Nephron (organoid): ENCODE data around the gene SKA2.

Experiments
- H3K27ac Mint-ChIP-seq, 3 experiments: 2 replicates each; pipeline ENCODE4 v1.8.0; 2020; ENCODE audit warnings: mixed read lengths in 3 of 3, mild to moderate bottlenecking in 2 of 3, moderate library complexity in 1 of 3
- H3K27me3 Mint-ChIP-seq: 2 replicates; pipeline ENCODE4 v1.8.0; 2021; ENCODE audit warnings: low read depth, mild to moderate bottlenecking, moderate library complexity, mixed read lengths
- H3K36me3 Mint-ChIP-seq: 2 replicates; pipeline ENCODE4 v1.8.0; 2020; ENCODE audit warnings: low read depth, mixed read lengths
- H3K4me1 Mint-ChIP-seq: 2 replicates; pipeline ENCODE4 v1.8.0; 2020; ENCODE audit warnings: mixed read lengths
- H3K4me3 Mint-ChIP-seq, 3 experiments: 2 replicates each; pipeline ENCODE4 v1.8.0; 2020; ENCODE audit warnings: mild to moderate bottlenecking in 3 of 3, mixed read lengths in 3 of 3, moderate library complexity in 2 of 3
- H3K9me3 Mint-ChIP-seq: 2 replicates; pipeline ENCODE4 v1.8.0; 2020; ENCODE audit warnings: mixed read lengths
- TF ChIP-seq, protein P1 (sequence below), 3 experiments: fragments of 200-600 bp; sonication (generic); IDR thresholded peaks; one replicate each; pipeline ENCODE4 v1.5.0; 2021; ENCODE audit warnings: antibody characterized with exemption in 3 of 3; ENCODE audit not compliant: unreplicated experiment in 3 of 3

Gene SKA2

DNA sequence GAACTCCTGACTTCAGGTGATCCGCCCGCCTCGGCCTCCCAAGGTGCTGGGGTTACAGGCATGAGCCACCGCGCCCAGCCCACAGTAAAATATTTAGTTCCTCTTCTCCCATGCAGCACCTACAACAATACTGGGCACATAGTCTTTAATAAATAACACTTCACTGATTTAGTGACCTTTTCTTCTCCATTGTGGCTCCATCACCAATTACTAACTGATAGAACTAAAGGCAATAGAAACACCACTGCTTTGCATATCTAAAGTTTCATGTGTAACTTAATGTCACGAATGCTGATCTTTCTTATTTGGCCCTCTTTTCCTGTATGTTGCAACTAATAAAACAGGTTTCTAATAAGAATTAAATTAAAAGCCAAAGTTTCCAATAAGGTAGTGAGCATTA is 87.2 kb downstream of the SKA2 start:
- H3K27me3 Mint-ChIP-seq: no peaks in the 10 kb centered on the region
- no peaks in the 10 kb centered on the region for H3K9me3 Mint-ChIP-seq
- H3K36me3 Mint-ChIP-seq: peaks cover 49% of the 10 kb centered on the region
- H3K4me3 Mint-ChIP-seq: no peak overlapping the region
- H3K4me1 Mint-ChIP-seq: no peaks in the 10 kb centered on the region
- H3K27ac Mint-ChIP-seq: no peak overlapping the region
- TF ChIP-seq, protein P1, sequence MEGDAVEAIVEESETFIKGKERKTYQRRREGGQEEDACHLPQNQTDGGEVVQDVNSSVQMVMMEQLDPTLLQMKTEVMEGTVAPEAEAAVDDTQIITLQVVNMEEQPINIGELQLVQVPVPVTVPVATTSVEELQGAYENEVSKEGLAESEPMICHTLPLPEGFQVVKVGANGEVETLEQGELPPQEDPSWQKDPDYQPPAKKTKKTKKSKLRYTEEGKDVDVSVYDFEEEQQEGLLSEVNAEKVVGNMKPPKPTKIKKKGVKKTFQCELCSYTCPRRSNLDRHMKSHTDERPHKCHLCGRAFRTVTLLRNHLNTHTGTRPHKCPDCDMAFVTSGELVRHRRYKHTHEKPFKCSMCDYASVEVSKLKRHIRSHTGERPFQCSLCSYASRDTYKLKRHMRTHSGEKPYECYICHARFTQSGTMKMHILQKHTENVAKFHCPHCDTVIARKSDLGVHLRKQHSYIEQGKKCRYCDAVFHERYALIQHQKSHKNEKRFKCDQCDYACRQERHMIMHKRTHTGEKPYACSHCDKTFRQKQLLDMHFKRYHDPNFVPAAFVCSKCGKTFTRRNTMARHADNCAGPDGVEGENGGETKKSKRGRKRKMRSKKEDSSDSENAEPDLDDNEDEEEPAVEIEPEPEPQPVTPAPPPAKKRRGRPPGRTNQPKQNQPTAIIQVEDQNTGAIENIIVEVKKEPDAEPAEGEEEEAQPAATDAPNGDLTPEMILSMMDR (IDR thresholded peaks at IDR 0.05; ENCODE audit: unreplicated experiment in 3 of 3): no peak

DNA sequence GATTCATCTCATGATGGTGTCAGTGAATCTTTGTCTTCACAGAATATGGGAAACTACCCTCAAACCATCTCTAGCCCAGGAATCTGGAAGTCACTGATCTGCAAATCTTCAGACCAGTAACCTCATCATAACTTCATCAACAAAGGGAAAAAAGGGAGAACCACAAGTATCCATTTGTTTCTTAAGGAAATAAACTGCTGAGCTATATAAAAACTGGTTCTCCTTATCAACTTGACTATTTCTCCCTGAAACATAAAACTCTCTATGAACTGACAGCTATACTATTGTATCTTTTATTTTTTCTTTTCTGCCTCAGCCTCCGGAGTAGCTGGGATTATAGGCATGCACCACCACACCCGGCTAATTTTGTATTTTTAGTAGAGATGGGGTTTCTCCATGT is 87.6 kb downstream of the SKA2 start:
- Mint-ChIP-seq H3K4me1 (no peaks in the 10 kb centered on the region), H3K36me3 (peaks cover 53% of the 10 kb centered on the region), H3K9me3 (no peaks in the 10 kb centered on the region), H3K27me3 (no peaks in the 10 kb centered on the region), H3K4me3 (no peak overlapping the region), H3K27ac (no peak overlapping the region)
- TF ChIP-seq, protein P1 (IDR thresholded peaks at IDR 0.05; ENCODE audit: unreplicated experiment in 3 of 3): no peak

DNA sequence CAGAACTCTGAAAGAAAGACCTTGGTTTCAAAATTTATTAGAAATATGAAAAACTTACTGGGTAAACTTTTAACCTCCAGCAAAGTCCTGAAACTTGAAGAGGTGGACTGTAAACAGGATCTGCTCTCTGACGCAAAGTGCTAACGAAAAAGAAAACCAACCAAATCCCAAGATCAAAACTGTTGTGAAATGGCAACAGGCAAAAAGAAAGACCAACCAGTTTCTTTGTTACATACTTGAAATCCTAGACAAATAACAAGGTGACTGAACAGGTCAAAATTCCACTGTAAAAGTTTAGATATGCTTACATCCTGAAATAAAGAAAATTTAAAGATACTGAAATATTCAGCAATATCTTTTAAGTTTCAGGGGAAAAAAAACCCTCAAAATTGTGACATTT is 92.5 kb downstream of the SKA2 start:
- H3K4me1 Mint-ChIP-seq: no peaks in the 10 kb centered on the region
- H3K27ac Mint-ChIP-seq: no peak overlapping the region
- TF ChIP-seq, protein P1 (IDR thresholded peaks at IDR 0.05; ENCODE audit: unreplicated experiment in 3 of 3): no peak
- no peaks in the 10 kb centered on the region for H3K27me3 Mint-ChIP-seq
- no peak overlapping the region for H3K4me3 Mint-ChIP-seq
- no peaks in the 10 kb centered on the region for H3K9me3 Mint-ChIP-seq
- H3K36me3 Mint-ChIP-seq: peaks cover 46% of the 10 kb centered on the region
